T-helper 1 cell treated with Interleukin-12 subunit alpha and Interleukin-12 subunit beta and Interleukin-4 antibody, amounts not matched to agents 30 μg/mL and 1 μg/mL, for 36 hours (primary cell): ENCODE data around the gene MGLL.

Source experiments
- H3K27ac Mint-ChIP-seq: one replicate; pipeline ENCODE4 v1.8.0; 2021; ENCODE audit warnings: mild to moderate bottlenecking, mixed read lengths
- H3K27me3 Mint-ChIP-seq: one replicate; pipeline ENCODE4 v1.8.0; 2021; ENCODE audit warnings: low read depth, mixed read lengths
- H3K36me3 Mint-ChIP-seq: one replicate; pipeline ENCODE4 v1.8.0; 2021; ENCODE audit warnings: low read depth, mixed read lengths
- H3K4me1 Mint-ChIP-seq: one replicate; pipeline ENCODE4 v1.8.0; 2021; ENCODE audit warnings: low read depth, mixed read lengths
- H3K4me3 Mint-ChIP-seq: one replicate; pipeline ENCODE4 v1.8.0; 2021; ENCODE audit warnings: mild to moderate bottlenecking, moderate library complexity, mixed read lengths
- H3K9me3 Mint-ChIP-seq: one replicate; pipeline ENCODE4 v1.8.0; 2021; ENCODE audit warnings: mixed read lengths

The MGLL gene

DNA sequence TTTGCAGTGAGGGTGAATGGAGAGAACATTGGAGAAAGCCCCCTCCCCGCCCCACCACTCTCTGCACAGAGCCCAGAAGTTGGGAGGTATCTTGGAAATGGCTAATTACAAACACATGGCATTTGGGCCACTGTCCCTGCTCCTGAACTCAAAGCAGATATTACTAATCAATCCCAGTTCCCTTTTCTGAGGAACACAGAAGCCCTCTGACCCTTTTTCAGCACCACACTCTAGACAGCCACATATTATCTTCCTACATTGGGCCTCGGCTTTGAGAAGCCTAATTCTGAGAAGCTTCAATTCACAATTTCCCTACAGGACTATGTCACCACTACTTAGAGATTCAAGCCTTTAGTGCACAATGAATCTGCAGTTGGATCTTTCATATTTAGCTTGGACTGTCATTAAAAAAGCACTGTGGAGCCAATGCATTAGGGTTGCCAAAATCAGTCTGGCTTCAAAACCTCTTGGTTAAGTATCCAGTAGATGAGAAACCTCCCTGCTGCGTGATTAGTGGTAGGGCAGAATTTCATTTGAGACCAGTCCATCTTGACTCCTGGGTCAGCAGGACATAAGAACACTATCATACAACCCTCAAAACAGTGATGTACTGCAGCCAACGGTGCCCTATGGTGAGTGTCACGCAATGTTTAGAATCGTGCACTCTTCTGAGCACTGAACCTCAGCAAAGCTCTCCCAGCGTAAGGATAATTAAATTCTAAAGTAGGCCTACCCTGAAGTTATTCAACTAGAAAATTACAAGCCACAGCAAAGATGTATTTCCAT is 26.1 kb downstream of the MGLL start:
- Mint-ChIP-seq H3K27me3 (peaks cover 1% of the 10 kb centered on the region), H3K9me3 (peaks cover 6% of the 10 kb centered on the region), H3K4me3 (no peak overlapping the region), H3K36me3 (no peaks in the 10 kb centered on the region), H3K4me1 (peaks cover 9% of the 10 kb centered on the region), H3K27ac (no peak overlapping the region)

DNA sequence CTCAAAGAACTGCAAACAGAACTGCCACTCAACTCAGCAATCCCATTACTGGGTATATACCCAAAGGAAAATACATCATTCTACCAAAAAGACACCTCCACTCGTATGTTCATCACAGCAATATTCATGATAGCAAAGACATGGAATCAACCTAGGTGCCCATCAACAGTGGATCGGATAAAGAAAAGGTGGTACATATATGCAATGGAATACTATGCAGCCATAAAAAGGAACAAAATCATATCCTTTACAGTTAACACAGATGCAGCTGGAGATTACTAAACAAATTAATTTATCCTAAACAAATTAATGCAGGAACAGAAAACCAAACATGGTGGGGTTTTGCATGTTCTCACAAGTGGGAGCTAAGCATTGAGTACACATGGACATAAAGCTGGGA is 27.3 kb downstream of the MGLL start:
- Mint-ChIP-seq H3K27ac (no peak overlapping the region), H3K27me3 (peaks cover 6% of the 10 kb centered on the region), H3K36me3 (no peaks in the 10 kb centered on the region), H3K9me3 (peaks cover 6% of the 10 kb centered on the region), H3K4me1 (peaks cover 6% of the 10 kb centered on the region), H3K4me3 (no peak overlapping the region)

DNA sequence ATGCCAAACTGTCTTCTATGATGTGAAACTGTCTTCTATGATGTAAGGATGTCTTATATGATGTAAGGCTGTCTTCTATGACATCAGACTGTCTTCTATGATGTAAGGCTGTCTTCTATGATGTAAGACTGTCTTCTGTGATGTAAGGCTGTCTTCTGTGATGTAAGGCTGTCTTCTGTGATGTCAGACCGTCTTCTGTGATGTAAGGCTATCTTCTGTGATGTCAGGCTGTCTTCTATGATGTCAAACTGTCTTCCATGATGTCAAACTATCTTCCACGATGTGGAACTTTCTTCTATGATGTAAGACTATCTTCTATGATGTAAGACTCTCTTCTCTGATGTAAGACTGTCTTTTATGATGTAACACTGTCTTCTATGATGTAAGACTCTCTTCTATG is 27.9 kb downstream of the MGLL start:
- peaks cover 6% of the 10 kb centered on the region for H3K9me3 Mint-ChIP-seq
- no peaks in the 10 kb centered on the region for H3K36me3 Mint-ChIP-seq
- no peak overlapping the region for H3K4me3 Mint-ChIP-seq
- H3K27me3 Mint-ChIP-seq, result peaks cover 6% of the 10 kb centered on the region
- no peak overlapping the region for H3K27ac Mint-ChIP-seq
- H3K4me1 Mint-ChIP-seq, result peaks cover 4% of the 10 kb centered on the region

DNA sequence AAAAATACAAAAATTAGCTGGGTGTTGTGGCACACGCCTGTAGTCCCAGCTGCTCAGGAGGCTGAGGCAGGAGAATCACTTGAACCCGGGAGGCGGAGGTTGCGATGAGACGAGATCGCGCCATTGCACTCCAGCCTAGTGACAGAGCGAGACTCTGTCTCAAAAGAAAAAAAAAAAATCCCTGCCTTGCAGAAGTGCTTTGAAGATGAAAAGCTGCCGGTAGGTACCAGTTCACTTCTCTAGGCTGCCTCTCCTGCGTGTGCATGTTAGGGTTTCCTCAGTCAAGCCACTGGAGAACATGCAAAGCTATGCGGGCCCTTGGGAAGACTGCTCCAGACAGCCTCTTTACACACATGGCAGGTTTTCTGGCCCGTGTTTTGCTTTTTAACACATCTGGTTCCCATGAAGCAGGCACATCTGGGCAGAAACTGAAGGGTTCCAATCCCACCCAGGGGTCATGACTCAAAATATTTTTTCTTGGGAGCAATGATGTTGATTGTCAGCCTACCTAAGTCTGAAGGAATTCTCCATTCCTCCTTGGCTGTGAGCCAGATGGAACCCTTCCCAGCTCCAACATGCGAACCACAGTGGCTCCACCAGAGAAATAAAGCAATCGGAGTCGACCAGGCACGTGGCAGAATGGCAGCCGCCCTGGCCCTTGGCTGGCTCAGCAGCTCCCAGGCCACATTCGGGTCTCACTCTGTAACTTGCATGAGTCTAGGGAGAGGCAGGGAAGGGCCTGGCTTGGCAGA is 29.6 kb downstream of the MGLL start:
- Mint-ChIP-seq H3K4me3 (no peak overlapping the region), H3K36me3 (no peaks in the 10 kb centered on the region), H3K27ac (no peak overlapping the region), H3K4me1 (peaks cover 4% of the 10 kb centered on the region), H3K9me3 (peaks cover 6% of the 10 kb centered on the region), H3K27me3 (peaks cover 6% of the 10 kb centered on the region)

DNA sequence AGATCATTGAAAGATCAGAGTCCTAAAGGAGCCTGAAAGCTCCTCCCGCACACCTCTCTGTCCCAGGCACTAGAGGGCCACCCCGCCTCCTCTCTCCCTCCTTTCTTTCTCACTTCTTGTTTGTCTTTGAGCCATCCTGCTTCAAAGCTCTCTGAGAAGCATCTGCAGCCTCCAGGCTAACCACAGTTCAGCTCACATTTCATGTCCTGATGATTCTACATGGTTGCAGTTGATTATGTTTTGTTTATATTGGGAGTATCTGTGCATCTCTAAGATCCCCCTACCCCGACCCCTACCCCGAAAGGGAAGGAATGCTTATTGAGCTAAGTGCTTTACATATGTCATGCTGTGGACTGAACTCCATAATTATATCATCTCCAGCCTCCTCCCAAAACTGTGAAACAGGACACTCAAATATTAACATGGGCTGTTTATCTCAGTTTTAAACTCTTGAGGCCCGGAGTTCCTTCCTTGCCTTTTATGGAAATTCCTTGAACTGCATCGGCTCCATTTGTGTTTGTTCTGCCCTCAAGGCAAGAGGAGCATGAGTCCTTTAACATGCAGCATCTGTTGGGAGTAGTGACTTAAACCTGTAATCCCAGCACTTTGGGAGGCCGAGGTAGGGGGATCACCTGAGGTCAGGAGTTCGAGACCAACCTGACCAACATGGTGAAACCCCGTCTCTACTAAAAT is 30.9 kb downstream of the MGLL start:
- H3K4me1 Mint-ChIP-seq, result peaks cover 4% of the 10 kb centered on the region
- peaks cover 6% of the 10 kb centered on the region for H3K9me3 Mint-ChIP-seq
- no peak overlapping the region for H3K27ac Mint-ChIP-seq
- H3K4me3 Mint-ChIP-seq, result no peak overlapping the region
- H3K27me3 Mint-ChIP-seq, result peaks cover 6% of the 10 kb centered on the region
- no peaks in the 10 kb centered on the region for H3K36me3 Mint-ChIP-seq

DNA sequence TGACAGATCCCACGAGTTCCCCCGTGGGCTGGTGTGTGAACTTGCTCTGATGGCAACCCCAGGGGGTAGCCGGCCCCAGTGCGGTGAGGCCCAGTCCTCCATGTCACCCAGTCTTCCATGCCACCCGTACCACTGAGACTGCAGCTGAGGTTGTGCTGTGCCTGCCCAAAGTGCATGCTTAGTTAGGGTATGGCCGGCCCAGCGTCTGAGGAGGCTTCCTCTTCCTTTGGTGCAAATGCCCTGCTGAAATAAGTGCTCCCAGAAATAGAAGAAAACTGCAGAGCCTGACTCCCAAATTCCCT is 31.5 kb downstream of the MGLL start:
- Mint-ChIP-seq H3K27me3 (peaks cover 6% of the 10 kb centered on the region), H3K9me3 (peaks cover 6% of the 10 kb centered on the region), H3K4me3 (no peak overlapping the region), H3K27ac (no peak overlapping the region), H3K36me3 (no peaks in the 10 kb centered on the region), H3K4me1 (peaks cover 4% of the 10 kb centered on the region)

DNA sequence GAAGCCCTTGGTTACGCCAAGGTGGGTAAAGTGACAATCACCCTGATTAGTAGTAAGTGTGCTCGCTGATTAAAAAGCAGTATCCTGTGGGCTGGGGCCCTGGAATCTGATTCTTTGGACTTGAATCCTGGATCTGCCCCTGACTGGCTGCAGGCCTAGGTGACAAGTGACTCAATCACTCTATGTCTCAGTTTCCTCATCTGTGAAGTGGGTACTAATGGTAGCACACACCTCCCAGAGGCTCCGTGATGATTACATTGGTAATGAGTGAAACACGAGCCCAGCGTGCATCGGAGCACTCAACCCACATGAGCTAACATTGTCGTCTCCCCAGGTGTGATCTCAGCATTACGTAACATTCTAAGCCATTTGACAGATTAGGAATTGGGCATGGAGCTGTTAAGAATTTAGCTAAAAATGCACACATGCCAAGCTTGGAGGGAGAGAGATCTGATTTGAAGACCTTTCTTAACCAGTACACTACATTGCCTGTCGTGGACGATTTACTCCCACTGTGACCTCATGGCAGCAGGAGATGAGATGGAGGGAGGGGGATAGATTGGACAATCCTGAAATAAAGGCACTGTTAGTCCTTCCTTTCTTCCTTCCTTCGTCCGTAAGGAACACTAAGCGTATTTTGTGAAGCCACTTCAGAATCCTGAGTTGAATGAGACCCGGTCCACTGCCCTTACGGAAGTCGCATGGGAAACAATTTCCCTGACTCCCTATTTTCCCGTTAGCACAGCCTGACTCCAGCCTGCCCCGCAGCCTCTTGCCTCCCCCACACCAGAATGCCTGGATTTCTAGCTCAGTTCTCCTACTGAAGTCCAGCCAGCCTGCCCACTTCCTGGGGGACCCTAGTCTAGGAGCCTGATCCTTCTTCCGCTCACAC is 32.1 kb downstream of the MGLL start:
- Mint-ChIP-seq H3K36me3 (no peaks in the 10 kb centered on the region), H3K27ac (no peak overlapping the region), H3K9me3 (peaks cover 6% of the 10 kb centered on the region)

DNA sequence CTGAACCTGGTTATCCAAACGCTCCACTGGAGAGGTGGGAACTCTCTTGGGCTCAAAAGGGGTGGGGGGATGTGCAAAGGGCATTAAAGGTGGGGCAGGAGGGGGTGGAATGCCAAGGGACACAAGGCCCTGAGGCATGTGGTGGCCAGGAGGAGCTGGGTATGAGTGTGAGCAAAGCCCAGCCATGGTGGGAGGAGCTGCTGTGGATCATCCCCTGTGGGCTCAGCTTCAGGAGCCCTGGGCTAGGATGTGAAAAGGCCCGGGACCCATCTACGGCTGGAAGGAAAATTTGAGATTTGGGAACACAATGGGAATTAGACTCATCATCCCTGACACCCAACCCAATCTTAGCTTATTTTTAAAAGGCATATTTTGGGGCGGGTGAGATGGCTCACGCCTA is 33.3 kb downstream of the MGLL start:
- no peak overlapping the region for H3K27ac Mint-ChIP-seq
- no peaks in the 10 kb centered on the region for H3K36me3 Mint-ChIP-seq
- H3K4me1 Mint-ChIP-seq, result peaks cover 4% of the 10 kb centered on the region
- H3K9me3 Mint-ChIP-seq, result no peaks in the 10 kb centered on the region
- peaks cover 6% of the 10 kb centered on the region for H3K27me3 Mint-ChIP-seq
- no peak overlapping the region for H3K4me3 Mint-ChIP-seq

More for the DNA sequence above, 32.1 kb downstream of the MGLL start:
- H3K4me3 Mint-ChIP-seq, result no peak overlapping the region
- H3K4me1 Mint-ChIP-seq, result peaks cover 4% of the 10 kb centered on the region
- H3K27me3 Mint-ChIP-seq, result peaks cover 6% of the 10 kb centered on the region

DNA sequence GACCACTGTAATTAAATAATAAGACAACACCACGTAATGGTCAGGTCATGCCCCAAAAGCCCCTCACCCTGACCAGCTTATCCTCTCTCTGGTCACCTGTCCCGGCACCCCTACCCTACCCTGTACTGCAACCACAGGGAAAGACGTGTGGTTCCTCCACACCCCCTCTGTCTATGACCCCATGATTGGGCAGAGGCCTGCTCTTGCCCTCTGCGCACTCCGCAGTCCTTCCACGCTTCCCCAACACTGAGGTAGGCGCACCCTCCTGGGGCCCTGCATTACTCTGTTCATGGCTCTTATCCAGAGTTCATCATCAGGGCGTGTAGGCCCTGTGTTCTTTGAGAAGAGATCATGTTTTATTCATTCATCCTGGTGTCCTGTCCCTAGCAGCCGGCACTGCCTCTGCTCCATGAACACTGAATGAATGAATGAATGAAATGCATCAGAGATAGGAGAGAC is 33.8 kb downstream of the MGLL start:
- Mint-ChIP-seq H3K9me3 (no peaks in the 10 kb centered on the region), H3K27ac (no peak overlapping the region), H3K27me3 (peaks cover 6% of the 10 kb centered on the region), H3K4me3 (no peak overlapping the region), H3K36me3 (no peaks in the 10 kb centered on the region), H3K4me1 (peaks cover 4% of the 10 kb centered on the region)

DNA sequence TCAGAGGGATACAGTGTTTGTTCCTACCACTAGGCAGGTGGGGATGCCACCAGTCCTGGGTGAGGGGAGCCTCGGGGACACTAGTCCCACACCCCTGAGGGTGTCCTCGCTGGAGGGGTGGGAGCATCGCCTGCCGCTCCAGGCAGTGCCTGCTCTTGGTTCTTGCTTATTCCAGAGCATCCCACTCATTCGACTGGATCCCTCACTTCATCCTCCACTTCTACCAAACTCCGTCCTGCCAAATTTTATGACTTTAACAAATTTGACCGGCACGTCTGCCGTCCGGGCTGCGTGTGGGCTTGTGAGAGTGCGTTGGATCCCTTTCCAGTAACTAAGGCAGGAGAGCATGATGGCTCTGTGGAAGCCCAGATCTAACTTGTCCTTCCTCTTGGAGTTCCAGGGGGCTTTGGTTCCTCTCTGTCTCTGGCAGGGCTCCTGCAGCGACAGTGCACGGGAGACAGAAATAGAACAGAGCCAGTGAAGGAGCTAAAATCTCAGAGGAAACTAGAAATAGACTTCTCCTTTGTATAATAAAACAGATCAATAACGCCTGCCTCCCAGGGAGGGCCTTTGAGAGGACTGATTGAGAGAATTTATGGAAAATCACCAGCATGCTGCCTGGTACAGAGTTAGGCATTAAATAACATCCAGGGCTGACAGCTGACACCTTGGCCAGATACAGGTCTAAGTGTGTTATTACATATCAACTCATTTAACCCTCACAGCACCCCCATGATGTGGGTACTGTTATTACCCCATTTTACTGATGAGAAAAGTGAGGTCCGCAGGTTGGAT is 34.5 kb downstream of the MGLL start:
- Mint-ChIP-seq H3K36me3 (no peaks in the 10 kb centered on the region), H3K4me1 (peaks cover 4% of the 10 kb centered on the region), H3K27ac (no peak overlapping the region), H3K9me3 (no peaks in the 10 kb centered on the region), H3K27me3 (peaks cover 6% of the 10 kb centered on the region), H3K4me3 (no peak overlapping the region)

DNA sequence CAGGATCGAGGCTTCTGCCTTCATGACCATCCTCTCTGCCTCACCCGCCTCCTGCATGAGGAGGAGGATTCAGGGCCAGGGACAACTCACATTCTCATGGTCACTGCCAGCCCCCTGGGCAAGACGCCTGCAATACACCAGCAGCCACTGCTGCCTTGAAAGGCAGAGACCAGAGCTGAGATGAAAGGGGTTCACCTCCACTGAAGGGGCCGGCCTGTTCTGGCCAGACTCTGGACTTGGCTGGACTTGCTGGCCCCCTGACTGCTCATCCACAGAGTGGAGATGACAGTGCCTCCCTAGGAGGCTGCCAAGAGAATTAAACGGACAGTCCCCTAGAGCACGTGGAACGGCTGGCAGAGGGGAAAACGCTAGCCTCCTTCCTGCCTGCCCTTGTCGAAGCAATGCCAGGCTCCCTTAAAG is 35.2 kb downstream of the MGLL start:
- H3K4me3 Mint-ChIP-seq, result no peak overlapping the region
- H3K4me1 Mint-ChIP-seq, result peaks cover 4% of the 10 kb centered on the region
- no peaks in the 10 kb centered on the region for H3K9me3 Mint-ChIP-seq
- H3K36me3 Mint-ChIP-seq, result no peaks in the 10 kb centered on the region
- peaks cover 6% of the 10 kb centered on the region for H3K27me3 Mint-ChIP-seq
- no peak overlapping the region for H3K27ac Mint-ChIP-seq

DNA sequence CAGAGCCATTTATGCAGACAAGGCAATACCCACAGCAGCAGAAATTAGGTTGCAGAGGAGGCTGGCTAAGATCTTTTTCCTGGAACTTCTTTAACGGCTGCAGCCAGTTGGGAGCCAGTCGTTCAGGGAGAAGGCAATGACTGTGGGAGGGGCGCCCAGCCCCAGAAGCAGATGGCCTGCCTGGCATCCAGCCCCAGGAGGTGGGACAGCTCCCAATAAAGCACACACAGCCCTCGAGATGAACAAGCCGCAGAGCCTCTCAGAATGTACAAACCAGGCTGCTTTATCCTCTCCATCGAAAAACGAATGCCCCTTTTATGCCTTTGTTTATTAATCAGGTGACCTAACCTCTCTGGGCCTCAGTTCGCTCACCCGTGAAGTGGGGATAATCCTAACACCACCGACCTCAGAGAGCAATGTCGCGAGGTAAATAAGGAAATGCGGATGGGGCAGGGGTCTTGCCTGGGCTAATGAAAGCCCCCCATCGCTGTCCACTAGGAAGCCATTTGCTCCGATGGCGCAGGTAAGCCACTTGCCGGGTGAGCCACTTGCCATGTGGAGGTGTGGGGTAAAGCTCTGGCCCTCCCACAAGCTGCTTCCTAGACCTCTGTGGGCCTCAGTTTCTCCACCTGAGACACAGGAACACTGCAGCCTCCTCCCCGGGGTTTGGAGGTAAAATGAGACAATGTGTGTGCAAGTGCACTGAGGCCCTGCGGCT is 35.8 kb downstream of the MGLL start:
- H3K27ac Mint-ChIP-seq, result no peak overlapping the region
- H3K27me3 Mint-ChIP-seq, result peaks cover 6% of the 10 kb centered on the region
- H3K9me3 Mint-ChIP-seq, result no peaks in the 10 kb centered on the region
- H3K4me3 Mint-ChIP-seq, result no peak overlapping the region
- no peaks in the 10 kb centered on the region for H3K36me3 Mint-ChIP-seq
- H3K4me1 Mint-ChIP-seq, result peaks cover 4% of the 10 kb centered on the region

DNA sequence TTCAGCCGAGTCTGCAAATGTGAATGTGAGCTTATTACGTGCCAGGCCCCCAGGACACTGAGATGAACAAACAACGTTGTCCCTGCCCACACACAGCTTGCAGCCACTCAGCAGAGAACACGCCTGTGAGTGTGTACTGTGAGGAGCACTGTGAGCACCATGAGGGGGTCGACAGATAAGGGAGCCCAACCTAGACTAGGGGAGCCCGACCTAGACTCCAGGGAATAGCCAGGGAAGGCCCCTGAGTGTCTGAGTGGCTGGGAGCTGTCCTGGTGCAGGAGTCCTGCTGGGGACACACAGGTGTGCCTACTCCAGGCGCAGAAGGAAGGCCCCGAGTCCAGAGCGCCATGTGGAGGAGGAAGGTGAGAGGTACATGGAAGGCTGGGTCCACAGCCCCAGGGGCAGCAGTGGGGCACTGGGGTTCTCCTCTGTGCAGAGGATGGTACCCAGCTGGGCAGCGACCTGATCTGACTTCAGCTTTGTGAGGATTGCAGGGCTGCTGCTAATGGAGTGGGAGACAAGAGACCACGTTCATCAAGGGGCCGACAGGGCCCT is 36.5 kb downstream of the MGLL start:
- H3K9me3 Mint-ChIP-seq, result no peaks in the 10 kb centered on the region
- H3K4me1 Mint-ChIP-seq, result no peaks in the 10 kb centered on the region
- no peaks in the 10 kb centered on the region for H3K36me3 Mint-ChIP-seq
- H3K27me3 Mint-ChIP-seq, result no peaks in the 10 kb centered on the region
- H3K4me3 Mint-ChIP-seq, result no peak overlapping the region
- H3K27ac Mint-ChIP-seq, result no peak overlapping the region
